Fibroblast of skin of left quadriceps (primary cell): ENCODE measurements around the gene BRCA2.

Experiments
- DNase-seq, 2 experiments: peaks; one replicate each; pipeline ENCODE4 v3.0.0-alpha.2; 2013; ENCODE audit warnings: low read depth in 2 of 2

BRCA2 gene

DNA sequence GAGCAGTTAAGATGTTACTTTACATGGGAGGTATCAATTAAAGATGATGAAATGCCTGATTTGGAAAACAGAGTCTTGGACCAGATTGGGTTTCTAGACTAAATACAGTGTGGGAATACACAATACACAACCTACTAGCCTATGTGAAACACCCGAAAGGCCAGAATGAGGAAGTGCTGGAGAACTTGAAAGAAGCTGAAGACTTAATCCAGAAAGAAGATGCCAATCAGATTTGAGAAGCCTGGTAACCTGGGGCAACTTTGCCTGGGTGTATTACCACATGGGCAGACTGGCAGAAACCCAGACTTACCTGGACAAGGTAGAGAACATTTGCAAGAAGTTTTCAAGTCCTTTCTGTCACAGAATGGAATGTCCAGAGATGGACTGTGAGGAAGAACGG is 69.4 kb downstream of the BRCA2 start:
- DNase-seq: no peak

DNA sequence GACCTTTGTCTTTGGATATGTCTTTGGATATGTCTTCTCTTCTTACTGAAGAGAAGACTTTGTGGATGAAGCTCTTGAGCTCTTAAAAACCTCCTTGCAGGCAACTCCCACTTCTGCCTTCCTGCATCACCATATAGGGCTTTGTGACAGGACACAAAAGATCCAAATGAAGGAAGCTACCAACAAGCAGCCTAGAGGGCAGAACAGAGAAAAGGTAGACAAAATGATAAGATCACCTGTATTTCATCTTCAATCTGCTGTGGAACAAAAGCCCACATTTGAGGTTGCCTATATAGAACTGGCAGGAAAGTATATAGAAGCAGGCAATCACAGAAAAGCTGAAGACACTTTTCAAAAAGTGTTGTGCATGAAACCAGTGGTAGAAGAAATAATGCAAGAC is 70.1 kb downstream of the BRCA2 start:
- no peak for DNase-seq

DNA sequence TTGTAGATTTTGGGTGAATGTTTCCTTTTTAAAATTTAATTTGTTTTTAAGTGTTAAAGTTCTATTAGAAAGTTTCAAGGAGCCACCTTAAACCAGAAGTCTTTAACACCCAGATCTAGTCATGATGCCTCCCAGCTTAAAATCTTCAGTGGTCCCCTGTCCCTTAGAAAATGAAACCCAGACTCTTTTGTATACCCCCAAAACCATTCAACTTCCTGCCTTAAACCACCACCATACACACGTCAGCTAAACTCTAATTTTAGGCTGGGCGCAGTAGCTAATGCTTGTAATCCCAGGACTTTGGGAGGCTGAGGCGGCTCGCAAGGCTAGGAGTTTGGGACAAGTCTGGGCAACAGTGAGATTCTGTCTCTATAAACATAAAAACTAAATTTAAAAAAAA is 74.7 kb downstream of the BRCA2 start:
- DNase-seq: no peak

DNA sequence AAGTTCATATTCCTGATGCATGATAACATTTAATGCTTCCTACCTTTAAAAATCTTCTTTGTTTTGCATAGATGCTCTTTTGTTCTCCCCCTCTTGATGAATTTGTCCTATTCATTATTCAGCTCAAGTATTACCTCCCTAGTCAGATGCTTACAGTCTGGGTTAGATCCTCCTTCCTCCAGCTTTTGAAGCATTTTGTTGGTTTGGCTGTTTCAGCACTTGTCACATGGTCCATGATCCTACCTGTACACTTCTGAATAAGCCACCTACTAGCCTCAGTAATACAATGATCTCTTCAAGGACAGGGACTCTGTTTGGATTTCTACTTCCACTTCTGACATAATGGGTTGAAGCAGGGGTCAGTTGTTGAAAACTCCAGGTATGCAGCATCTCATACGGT is 75.2 kb downstream of the BRCA2 start:
- no peak for DNase-seq

DNA sequence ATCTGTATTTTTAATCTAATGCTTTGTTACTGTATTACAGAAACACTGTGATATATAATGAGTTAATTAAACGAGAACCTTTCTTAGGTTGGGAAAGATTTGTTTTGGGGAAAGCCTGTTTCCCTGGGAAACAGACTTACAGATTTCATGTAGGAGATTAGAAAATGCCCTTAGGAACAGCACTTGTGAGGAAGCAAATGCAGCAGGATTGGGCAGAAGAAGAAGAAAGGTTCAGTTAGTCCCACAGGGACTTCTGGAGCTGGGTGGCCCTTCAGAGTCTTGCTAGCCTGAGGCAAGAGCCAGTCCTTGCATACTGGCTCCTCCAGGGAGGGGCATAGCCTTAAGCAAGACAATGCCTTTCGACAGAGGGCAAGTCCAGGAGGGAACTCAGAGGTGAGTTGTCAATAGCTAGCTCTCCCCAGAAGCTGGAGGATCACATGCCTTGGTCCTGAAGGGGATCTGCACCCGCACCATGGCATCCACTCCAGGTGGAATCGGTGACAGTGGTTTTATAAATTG is 75.9 kb downstream of the BRCA2 start:
- DNase-seq: no peak

DNA sequence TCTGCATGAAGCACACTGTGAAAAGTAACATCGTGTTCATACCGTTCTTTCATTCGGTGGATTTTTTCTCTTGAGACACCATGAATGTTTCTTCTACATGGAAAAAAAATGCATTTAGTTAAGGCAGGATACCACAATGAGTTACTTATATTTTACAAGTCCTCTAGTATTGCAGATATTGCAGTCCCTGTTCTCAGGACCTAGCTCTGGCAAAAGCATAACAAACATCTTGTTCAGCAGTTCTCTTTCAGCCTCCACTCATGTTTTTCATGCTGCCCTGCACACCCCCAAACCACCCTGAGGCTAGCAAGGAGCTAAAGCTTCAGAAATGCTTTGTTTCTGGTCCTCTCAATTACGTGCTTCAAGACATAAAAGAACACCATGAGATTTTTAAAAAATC is 87.8 kb downstream of the BRCA2 start:
- DNase-seq: no peak

DNA sequence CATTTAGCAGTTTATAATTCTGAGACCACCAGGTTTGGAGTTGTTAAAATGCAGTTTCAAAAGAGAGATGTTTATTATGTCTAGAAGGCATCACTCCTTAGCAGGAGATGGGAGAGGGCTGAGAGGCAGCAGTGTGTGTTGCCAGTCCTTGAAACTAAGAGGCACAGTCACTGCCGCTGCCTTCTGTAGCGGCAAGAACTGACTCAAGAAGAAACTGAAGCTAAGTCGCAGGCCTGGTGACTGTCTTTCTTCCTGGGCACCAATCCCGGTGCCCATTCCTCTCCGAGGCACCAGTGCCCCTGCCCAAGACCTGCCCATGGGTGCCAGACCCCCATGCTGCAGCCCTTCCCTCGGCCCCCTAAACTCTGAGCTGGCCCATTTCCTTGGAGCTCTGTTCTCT is 92.5 kb downstream of the BRCA2 start:
- DNase-seq: no peak

DNA sequence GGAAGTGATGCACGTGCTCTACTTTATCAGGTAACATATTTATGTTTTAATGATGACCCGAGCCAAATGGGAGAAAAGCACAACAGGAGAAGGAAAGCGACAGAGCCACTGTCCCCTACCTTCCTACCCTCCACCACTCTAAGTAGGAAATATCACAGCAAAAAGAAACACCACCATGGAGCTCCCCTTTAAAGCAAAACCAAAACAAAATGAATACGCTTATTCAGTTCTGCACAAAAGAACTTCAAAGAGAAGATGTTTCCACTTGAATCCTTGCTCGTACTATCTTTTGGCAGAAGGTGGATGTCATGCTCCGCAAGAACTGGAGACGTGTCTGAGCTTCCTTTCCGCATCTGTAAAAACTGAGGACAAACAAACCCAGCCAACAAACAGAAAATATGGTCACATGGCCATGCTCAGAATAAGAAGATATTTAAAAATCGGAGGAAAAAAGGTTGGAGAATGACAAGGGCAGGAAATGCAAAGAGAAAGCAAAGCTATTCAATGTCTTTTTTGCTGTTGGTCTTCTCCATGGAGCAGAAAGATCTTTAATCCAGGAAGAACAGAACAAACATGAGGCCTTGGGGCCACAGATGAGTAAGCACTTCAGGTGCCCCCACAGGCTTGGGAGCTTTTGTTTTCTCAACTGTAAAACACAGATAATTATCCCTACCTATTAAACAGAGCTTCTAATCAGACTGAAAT is 93.1 kb downstream of the BRCA2 start:
- no peak for DNase-seq

DNA sequence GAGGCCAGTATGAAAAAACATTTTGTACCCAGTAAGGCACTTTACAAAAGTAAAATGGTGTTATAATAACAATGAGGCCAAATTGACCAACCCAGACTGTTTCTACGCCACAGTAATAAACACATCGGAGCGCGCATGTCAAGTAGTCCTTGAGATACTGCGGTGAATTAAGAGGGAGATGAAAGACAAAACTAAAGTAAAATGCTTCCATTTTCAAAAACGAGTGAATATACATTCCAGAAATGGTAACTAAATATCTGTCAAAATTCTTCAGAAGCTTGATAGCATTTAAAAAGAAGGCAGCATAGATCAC is 93.6 kb downstream of the BRCA2 start:
- DNase-seq: no peak

DNA sequence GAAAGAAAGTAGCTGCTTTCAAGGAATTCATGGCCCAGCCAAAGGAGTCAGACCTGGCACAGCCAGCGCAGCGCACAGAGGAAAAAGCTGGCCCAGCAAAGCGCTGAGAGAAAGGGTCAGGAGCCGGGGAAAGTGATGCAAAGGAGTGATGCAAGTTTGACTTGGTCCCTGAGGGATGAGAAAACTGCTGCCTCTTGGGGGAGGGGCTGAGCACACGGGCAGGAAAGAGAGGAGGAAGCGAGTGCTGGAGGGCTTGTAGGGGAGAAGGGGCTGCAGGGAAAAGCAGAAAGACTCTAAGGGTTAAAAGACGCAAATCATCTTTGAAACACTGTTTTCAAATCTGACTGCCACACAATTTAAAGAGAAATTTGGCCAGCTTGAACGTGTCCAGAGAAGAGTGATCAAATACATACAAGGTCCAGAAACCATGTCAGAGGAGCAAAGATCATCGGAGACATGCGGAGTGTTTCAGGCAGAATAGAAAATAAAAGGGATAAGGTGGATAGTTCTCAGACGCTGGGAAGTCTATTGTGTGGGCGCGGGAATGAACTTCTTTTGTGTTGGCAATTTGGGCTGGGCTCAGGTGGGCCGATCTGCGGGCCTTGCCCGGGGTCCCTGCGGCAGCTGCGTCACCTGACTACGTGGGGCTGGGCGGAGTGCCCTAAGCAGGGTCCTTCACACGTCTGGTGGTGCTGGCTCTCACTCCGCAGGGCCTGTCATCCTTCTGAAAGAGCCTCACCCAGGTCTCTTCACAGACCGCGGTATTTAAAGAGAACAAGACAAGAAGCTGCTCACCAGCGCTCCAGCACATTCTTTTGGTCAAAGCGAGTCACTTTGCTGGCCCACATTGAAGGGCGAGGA is 94.5 kb downstream of the BRCA2 start:
- peak; percentile 54 to 58 for DNase-seq

DNA sequence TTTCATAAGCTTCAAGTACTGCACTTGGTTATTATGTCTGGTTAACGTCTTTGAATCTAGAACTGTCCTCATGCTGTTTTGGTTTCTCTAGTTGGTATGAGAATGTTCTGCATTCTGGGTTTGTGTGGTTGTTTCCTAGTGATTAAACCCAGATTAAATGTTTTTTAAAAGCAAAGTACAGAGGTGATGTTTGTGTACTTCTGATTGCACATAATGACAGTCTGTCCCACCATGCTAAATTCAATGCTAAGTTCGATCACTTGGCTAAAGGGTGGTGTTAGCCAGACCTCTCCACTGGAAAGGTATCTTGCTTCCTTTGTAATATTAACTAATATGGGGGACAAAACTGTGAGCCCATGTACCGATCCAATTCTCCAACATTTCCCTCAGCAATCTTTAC is 98.0 kb downstream of the BRCA2 start:
- no peak for DNase-seq

DNA sequence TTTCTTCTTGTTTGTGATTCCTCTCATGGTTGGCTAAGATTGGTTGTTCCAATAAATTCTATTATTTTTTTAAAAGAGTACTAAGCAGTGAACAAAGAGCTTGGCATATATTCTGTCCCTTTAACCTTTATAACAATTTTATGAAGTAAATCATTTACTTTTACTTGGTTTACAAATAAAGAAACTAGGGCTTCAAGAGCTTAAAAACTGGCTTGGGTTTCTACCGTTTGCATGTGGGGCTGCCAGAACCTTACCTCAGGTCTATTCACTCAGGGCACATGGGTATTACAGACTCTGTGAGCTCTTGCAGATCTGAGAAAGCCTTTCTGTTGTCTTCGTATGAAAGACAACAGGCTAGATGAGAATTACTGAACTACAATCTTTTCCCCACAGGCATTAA is 99.3 kb downstream of the BRCA2 start:
- no peak for DNase-seq

DNA sequence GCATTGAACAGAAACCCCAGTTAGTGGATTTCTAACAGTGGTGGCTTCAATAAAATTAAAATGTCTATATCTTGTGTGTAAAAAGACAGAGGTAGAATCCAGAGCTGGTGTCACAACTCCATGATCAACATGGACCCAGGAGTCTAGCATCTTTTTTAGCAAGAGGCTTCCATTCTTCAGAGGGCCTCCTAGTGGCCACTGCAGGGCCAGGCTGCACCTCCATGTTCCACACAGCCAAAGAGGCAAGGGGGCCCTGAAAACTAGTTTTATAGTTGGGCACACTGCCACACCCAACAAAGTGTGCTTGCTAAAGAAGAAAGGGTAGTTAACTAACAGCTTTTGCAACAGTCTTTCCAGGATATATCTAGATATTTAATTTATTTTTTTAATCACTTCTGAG is 99.7 kb downstream of the BRCA2 start:
- no peak for DNase-seq

DNA sequence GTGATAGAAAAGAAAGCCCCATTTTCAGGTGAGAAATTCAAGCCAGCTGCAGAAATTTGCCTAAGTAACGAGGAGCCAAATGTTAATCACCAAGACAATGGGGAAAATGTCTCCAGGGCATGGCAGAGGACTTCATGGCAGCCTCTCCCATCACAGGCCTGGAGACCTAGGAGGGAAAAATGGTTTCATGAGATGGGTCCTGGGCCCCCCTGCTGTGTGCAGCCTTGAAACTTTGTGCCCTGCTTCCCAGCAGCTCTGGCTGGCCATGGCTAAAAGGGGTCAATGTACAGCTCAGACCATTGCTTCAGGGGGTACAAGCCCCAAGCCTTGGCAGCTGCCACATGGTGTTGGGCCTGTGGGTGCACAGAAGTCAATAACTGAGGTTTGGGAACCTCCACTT is 102.7 kb downstream of the BRCA2 start:
- no peak for DNase-seq

DNA sequence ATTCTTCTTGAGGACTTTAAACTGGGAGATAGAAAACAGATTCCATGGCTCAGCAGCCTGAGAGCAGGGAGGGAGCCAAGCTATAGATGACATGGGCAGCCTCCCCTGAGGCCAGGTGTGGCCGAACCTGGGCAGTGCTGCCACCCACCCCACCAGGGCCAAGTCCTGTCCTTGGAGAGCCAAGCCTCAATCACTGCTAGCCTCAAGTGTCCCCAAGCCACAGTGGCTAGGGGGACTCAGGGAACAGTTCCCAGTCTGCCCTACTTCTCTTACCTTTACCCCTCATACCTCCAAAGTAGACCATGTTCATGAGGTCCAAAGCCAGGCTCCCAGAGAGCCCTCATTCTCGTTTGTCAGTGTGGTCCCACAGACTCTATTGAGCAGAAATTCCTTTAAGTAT is 104.6 kb downstream of the BRCA2 start:
- DNase-seq: no peak

DNA sequence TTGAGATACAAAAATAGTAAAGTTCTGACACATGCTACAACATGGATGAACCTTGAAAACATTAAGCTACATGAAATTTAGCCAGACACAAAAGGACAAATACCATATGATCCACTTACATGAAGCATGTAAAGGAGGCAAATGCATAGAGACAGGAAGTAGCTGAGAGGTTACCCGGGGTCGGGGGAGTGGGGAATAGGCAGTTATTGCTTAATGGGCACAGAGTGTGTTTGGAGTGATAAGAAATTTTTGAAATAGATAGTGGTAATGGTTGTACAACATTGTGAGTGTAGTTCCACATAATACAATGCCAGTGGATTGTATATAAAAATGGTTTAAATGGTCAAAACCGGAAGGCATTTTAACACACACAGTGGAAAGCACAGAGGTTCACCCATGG is 108.3 kb downstream of the BRCA2 start:
- no peak for DNase-seq

DNA sequence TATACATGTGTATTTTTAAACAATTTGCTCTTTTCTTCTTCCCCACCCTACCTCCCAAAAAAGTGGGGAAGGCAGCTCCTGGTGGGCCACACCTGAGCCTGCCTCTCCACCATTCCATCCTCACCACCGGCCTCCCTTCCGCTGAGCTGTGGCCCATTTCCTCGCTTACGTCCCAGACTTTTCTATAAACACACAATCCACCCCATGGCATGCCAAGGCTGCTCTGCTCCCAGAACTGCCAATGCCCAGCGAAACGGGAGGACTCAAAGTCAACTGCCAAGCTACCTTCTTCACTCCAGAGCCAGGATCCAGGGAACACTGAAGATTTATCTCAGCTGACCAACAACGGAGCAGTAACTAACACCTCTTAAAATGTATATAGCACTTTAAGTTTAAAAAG is 109.8 kb downstream of the BRCA2 start:
- DNase-seq: no peak

DNA sequence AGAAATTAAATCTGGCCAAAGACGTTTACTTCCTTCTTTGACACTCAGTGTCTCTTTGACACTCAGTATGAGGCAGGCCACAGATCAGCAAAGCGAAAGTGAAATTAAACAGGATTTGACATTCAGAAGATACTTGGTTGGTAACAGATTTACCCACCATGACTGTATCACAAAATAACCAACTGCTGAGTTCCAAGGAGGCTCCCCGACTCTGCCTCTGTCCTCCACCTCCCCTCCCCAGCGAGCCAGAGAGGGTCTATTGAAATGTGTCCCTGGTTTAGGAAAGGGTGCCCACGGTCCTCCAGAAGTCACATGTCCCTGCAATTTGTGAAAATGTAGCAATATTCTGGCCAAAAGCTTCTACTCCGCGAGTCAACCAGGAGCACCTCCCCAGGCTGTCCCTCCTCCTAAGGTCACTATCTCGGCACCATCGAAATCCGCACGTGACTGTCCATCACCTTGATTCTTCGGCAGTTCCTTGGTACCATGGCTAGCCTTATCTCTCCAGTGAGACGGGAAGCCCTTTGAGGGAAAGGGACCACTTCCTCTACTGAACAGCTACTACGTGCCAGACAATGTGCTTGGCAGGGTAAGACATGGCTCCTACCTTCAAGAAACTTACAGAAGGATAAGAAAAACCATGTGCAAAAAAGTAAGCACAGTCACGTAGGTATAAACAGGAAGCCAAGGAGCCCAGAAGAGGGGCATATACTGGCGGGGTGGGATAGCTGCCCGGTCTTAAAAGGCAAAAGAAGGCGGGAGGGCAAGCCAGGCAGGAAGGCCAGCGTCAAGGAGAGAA is 111.1 kb downstream of the BRCA2 start:
- no peak for DNase-seq

DNA sequence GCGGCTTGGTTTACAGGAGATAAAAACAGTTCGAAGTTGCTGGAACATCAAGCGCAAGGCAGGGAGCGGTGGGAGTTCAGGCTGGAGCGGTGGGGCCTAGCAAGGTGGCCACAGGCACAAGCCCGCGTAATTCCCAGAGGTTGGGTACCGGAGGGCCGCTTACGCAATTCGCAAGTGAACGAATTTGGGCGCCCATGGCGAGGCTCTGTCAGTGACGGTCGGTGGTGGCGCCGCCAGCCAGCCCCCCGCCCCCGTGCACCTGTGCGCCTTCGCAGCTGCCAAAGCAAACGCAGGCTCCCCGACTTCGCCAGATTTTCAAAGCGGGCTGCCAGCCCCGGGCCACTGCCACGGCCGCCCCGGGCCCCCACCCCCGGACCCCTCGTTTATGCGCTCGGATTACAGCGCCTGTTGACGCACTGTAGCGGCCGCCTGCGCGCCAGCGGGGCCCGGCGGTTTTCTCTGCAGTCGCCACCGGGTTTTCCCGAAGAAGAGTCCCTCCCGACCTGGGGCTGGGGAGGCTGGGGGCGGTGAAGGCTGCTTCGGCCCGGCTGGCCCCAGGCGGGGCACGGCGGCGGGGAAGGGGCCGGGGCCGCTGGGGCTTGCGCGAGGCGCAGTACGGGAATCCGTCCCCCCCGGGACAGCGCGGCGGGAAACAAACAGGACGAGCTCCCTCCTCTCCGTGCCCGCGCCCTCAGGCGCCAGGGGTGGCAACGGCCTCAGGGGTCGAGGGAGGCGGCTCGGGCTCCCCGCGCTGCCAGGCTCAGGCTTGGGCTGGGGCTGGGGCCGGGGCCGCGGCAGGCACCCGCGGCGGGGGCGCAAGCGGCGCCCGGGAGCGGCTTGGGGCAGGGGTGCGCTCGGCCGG is 111.9 kb downstream of the BRCA2 start:
- DNase-seq: no peak

DNA sequence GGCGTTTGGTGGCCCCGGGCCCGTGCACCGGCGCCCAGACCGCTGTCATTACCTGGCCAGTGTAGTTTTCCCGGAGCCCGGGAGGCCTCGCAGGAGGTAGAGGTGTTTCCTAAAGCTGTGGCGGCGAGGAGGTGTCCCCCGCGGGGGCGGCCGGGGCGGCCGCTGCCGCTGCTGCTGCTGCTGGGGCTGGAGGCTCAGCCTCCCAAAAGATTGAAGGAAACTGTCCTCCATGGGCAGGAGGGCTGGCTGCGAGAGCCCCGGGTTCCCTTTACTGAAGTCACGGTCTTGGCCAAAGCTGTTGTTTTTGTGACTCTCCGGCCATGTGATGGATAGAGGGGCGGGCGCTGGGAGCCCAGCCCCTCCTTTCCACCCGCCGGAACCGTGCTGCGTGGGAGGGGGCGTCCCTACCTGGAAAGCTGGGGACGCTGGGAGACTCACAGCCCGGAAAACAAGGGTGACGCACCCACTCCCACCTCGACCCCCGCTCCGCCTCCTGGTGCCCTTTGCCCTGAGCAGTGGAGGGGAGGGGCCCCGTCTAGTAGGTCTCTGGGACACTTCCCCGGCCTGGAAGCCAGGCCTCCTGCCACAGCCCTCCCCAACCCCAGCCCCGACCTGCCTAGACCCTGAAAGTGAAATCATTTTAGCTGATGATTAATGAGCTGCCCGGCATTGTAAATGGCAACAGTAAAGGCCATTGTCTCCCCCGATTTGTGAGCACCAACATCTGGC is 112.7 kb downstream of the BRCA2 start, which contains the start of gene N4BP2L1:
TSS of gene N4BP2L1 (minus strand) at position 279 of the 729 bp plus-strand sequence. CDS start at position 231, 48 bp downstream.
- no peak for DNase-seq
